GM12878 (cell line): ENCODE measurements around the gene IZUMO1. TPM values are rescaled to one million over a fixed set of nuclear protein-coding genes. Genes with fewer than 3 reads are reported as not detected.

Source experiments
- ATAC-seq: fragments of 200-7000 bp; cut with Tn5 transposase; 3 replicates; pipeline ENCODE4 v1.9.1; 2020; ENCODE audit warnings: mild to moderate bottlenecking, moderate library complexity
- BruUV-seq: library from RNA; stranded (reverse); fragments of 400-500 nt; replicated peaks from 2 replicates; lab custom pipeline; 2021; lab: Mats Ljungman, UMichigan
- CTCF ChIA-PET: fragments of 300-600 bp; sonication (Branson Sonifier 250); formaldehyde crosslinking; extraction: SDS; loops from one replicate; lab custom pipeline; 2021; ENCODE audit warnings: inconsistent platforms; lab: Yijun Ruan, JAX
- POLR2A ChIA-PET: fragments of 350-600 bp; formaldehyde crosslinking; extraction: SDS; loops from one replicate; lab custom pipeline; 2021; ENCODE audit warnings: inconsistent platforms; lab: Charles Lee
- RAD21 ChIA-PET: fragments of 300-600 bp; sonication (Branson Sonifier 250); formaldehyde crosslinking; loops from one replicate; lab custom pipeline; 2023; ENCODE audit warnings: antibody characterized with exemption; ENCODE audit not compliant: unreplicated experiment; lab: Charles Lee
- SMC1A ChIA-PET: fragments of 300-600 bp; sonication (Branson Sonifier 250); formaldehyde crosslinking; loops from one replicate; lab custom pipeline; 2023; ENCODE audit not compliant: unreplicated experiment, uncharacterized antibody; lab: Charles Lee
- DNase-seq: peaks from one replicate; pipeline ENCODE4 v3.0.0-alpha.2; 2011; ENCODE audit warnings: low read depth, low spot score
- FAIRE-seq: peaks from 3 replicates; lab custom pipeline; 2011; peaks lifted over from hg19 to GRCh38; lab: Jason Lieb, UNC
- H2AFZ ChIP-seq: 2 replicates; pipeline ENCODE4 v1.6.0; 2011; ENCODE audit warnings: low read depth, low read length, control low read depth; ENCODE audit not compliant: control insufficient read depth
- H3K27ac ChIP-seq: 2 replicates; pipeline ENCODE4 v1.5.1; 2011; ENCODE audit warnings: control low read depth; ENCODE audit not compliant: control insufficient read depth, insufficient read depth
- H3K27me3 ChIP-seq, 2 experiments: replicated peaks in 1 of 2; 2 replicates each; pipeline versions ENCODE4 v1.6.0 to v1.6.1; 2011; ENCODE audit warnings: low read length in 1 of 2; ENCODE audit not compliant: control insufficient read depth in 2 of 2, insufficient read depth in 2 of 2
- H3K36me3 ChIP-seq, 2 experiments: 2 replicates each; pipeline ENCODE4 v1.5.1; 2011; ENCODE audit warnings: low read length in 1 of 2; ENCODE audit not compliant: control insufficient read depth in 2 of 2, insufficient read depth in 2 of 2
- H3K4me1 ChIP-seq: 2 replicates; pipeline ENCODE4 v1.6.1; 2011; ENCODE audit warnings: mild to moderate bottlenecking, low read length, moderate library complexity, mixed read lengths; ENCODE audit not compliant: control insufficient read depth, insufficient read depth
- H3K4me2 ChIP-seq: 2 replicates; pipeline ENCODE4 v1.6.0; 2011; ENCODE audit warnings: control low read depth; ENCODE audit not compliant: control insufficient read depth, insufficient read depth
- H3K4me3 ChIP-seq: fragments of 200-600 bp; sonication (generic); 2 replicates; pipeline ENCODE4 v1.5.1; 2016
- H3K79me2 ChIP-seq: 2 replicates; pipeline ENCODE4 v1.6.0; 2011; ENCODE audit warnings: low read length; ENCODE audit not compliant: control insufficient read depth, insufficient read depth
- H3K9ac ChIP-seq: 2 replicates; pipeline ENCODE4 v1.8.0; 2011; ENCODE audit warnings: low read length, control low read depth, mixed read lengths; ENCODE audit not compliant: control insufficient read depth, insufficient read depth
- H3K9me3 ChIP-seq: replicated peaks from 3 replicates; pipeline ENCODE4 v1.5.1; 2011; ENCODE audit warnings: mild to moderate bottlenecking, low read length; ENCODE audit not compliant: control insufficient read depth, insufficient read depth
- H4K20me1 ChIP-seq: 2 replicates; pipeline ENCODE4 v1.6.0; 2011; ENCODE audit not compliant: control insufficient read depth, insufficient read depth
- BHLHE40 ChIP-seq, 2 experiments: fragments of 450-650 bp in 1 of 2; IDR thresholded peaks; 2 replicates each; pipeline ENCODE4 v1.6.1; 2011 to 2017; ENCODE audit warnings: low read depth in 2 of 2, borderline replicate concordance in 1 of 2, improper control_type of control experiment in 1 of 2, low read length in 1 of 2, mild to moderate bottlenecking in 1 of 2
- HDGF ChIP-seq: fragments of 450-650 bp; IDR thresholded peaks from 2 replicates; pipeline ENCODE4 v1.6.1; 2016; ENCODE audit warnings: antibody characterized with exemption
- IRF4 ChIP-seq: IDR thresholded peaks from 2 replicates; pipeline ENCODE4 v1.6.1; 2011; ENCODE audit warnings: low read depth, low read length
- KAT2A ChIP-seq: conservative IDR thresholded peaks from 2 replicates; pipeline ENCODE4 v1.6.1; 2011; ENCODE audit warnings: low read depth, low read length; ENCODE audit not compliant: control insufficient read depth
- LARP7 ChIP-seq: fragments of 450-650 bp; IDR thresholded peaks from 2 replicates; pipeline ENCODE4 v1.6.1; 2017; ENCODE audit warnings: mild to moderate bottlenecking
- NBN ChIP-seq: fragments of 450-650 bp; IDR thresholded peaks from 2 replicates; pipeline ENCODE4 v1.6.1; 2016
- NFYB ChIP-seq: IDR thresholded peaks from 2 replicates; pipeline ENCODE4 v1.6.1; 2011; ENCODE audit warnings: low read depth, mild to moderate bottlenecking, low read length, improper control_type of control experiment, moderate library complexity; ENCODE audit not compliant: insufficient read depth
- NR2C2 ChIP-seq: IDR thresholded peaks from 2 replicates; pipeline ENCODE4 v1.6.1; 2011; ENCODE audit warnings: borderline replicate concordance, low read depth; ENCODE audit not compliant: control insufficient read depth, insufficient read length
- NR2F1 ChIP-seq: fragments of 450-650 bp; conservative IDR thresholded peaks from 2 replicates; pipeline ENCODE4 v1.6.1; 2017; ENCODE audit warnings: mild to moderate bottlenecking
- NRF1 ChIP-seq: conservative IDR thresholded peaks from 2 replicates; pipeline ENCODE4 v1.6.1; 2011; ENCODE audit warnings: mild to moderate bottlenecking, low read depth, low read length, improper control_type of control experiment
- POLR2A ChIP-seq: IDR thresholded peaks from 2 replicates; pipeline ENCODE4 v1.6.1; 2011; ENCODE audit warnings: low read depth, mild to moderate bottlenecking, low read length
- POU2F2 ChIP-seq: IDR thresholded peaks from 3 replicates; pipeline ENCODE4 v1.6.1; 2011; ENCODE audit warnings: low read depth, mild to moderate bottlenecking, low read length, borderline replicate concordance
- RAD21 ChIP-seq: IDR thresholded peaks from 2 replicates; pipeline ENCODE4 v1.6.1; 2011; ENCODE audit warnings: mild to moderate bottlenecking, low read depth, low read length, moderate library complexity; ENCODE audit not compliant: insufficient read depth
- RAD51 ChIP-seq: fragments of 450-650 bp; IDR thresholded peaks from 2 replicates; pipeline ENCODE4 v1.6.1; 2016; ENCODE audit warnings: moderate library complexity, mild to moderate bottlenecking, inconsistent platforms
- RB1 ChIP-seq: fragments of 450-650 bp; formaldehyde crosslinking; IDR thresholded peaks from 2 replicates; pipeline ENCODE4 v1.6.1; 2017; ENCODE audit warnings: mild to moderate bottlenecking, borderline replicate concordance
- SIX5 ChIP-seq: IDR thresholded peaks from 2 replicates; pipeline ENCODE4 v1.6.1; 2011; ENCODE audit warnings: mild to moderate bottlenecking, low read depth, low read length, moderate library complexity; ENCODE audit not compliant: severe bottlenecking
- SMARCA5 ChIP-seq: fragments of 450-650 bp; IDR thresholded peaks from 2 replicates; pipeline ENCODE4 v1.6.1; 2017; ENCODE audit warnings: mild to moderate bottlenecking
- SREBF2 ChIP-seq: IDR thresholded peaks from 2 replicates; pipeline ENCODE4 v1.6.1; 2012; ENCODE audit warnings: mild to moderate bottlenecking, low read length
- TCF3 ChIP-seq: IDR thresholded peaks from 2 replicates; pipeline ENCODE4 v1.6.1; 2012; ENCODE audit warnings: low read depth, mild to moderate bottlenecking, low read length, borderline replicate concordance; ENCODE audit not compliant: insufficient read depth
- TCF7 ChIP-seq: IDR thresholded peaks from 2 replicates; pipeline ENCODE4 v1.6.1; 2014; ENCODE audit warnings: antibody characterized with exemption, borderline replicate concordance
- YBX1 ChIP-seq: fragments of 450-650 bp; IDR thresholded peaks from 2 replicates; pipeline ENCODE4 v1.6.1; 2016; ENCODE audit warnings: antibody characterized with exemption
- ZBED1 ChIP-seq: IDR thresholded peaks from 2 replicates; pipeline ENCODE4 v1.6.1; 2016; ENCODE audit warnings: borderline replicate concordance
- WGBS: methylation state at CpG from one replicate; pipeline ENCODE4 v1.1.6; 2016; ENCODE audit warnings: low lambda C conversion rate; ENCODE audit not compliant: insufficient replicate concordance, insufficient coverage; ENCODE audit errors: missing lambda C conversion rate; 5-methylcytosine and 5-hydroxymethylcytosine counted together
- in situ Hi-C: fragments of 300-500 bp; cut with MboI; formaldehyde crosslinking; loops from 9 replicates; pipeline ENCODE4 v1.14.3; 2018; ENCODE audit warnings: mixed read lengths
- intact Hi-C: fragments of 100-400 bp; cut with micrococcal nuclease; formaldehyde crosslinking; loops from one replicate; pipeline ENCODE4 v1.14.2; 2022; ENCODE audit not compliant: unreplicated experiment
- polyA plus RNA-seq, 11 experiments: library from polyadenylated mRNA; depleted of rRNA in 4 of 11; unstranded in 6 of 11; stranded (reverse) in 5 of 11; fragments of >200 nt; fragmentation: Nextera tagmentation in 4 of 11; fragmentation: Illumina TruSeq in 1 of 11; extraction: Ambion mirVana in 4 of 11; extraction: Trizol in 1 of 11; gene quantifications; 1 replicate in 1 of 11; 2 replicates in 10 of 11; pipeline versions ENCODE4 v1.2.1 to v1.2.3, GENCODE V29; 2011 to 2016; ENCODE audit warnings: inconsistent platforms in 2 of 11, missing spikeins in 2 of 11, low read depth in 1 of 11
- total RNA-seq, 4 experiments: library from RNA; depleted of rRNA in 3 of 4; stranded (reverse); fragments of >200 nt in 3 of 4; fragmentation: Illumina TruSeq in 1 of 4; extraction: Trizol in 1 of 4; gene quantifications; 2 replicates each; pipeline versions ENCODE4 v1.2.1 to v1.2.3, GENCODE V29; 2013 to 2021
- TF ChIP-seq, protein P1 (sequence below): fragments of 450-650 bp; IDR thresholded peaks from 2 replicates; pipeline ENCODE4 v1.6.1; 2017; ENCODE audit warnings: borderline replicate concordance
- TF ChIP-seq, protein P2 (sequence below): IDR thresholded peaks from 2 replicates; pipeline ENCODE4 v1.6.1; 2012; ENCODE audit warnings: low read depth, low read length, improper control_type of control experiment

Gene IZUMO1
- total and polyA plus RNA-seq, 10 of the 15 experiments (the other 5 are each of a cell fraction or from before 2014, with no cell fraction given) = not detected

DNA sequence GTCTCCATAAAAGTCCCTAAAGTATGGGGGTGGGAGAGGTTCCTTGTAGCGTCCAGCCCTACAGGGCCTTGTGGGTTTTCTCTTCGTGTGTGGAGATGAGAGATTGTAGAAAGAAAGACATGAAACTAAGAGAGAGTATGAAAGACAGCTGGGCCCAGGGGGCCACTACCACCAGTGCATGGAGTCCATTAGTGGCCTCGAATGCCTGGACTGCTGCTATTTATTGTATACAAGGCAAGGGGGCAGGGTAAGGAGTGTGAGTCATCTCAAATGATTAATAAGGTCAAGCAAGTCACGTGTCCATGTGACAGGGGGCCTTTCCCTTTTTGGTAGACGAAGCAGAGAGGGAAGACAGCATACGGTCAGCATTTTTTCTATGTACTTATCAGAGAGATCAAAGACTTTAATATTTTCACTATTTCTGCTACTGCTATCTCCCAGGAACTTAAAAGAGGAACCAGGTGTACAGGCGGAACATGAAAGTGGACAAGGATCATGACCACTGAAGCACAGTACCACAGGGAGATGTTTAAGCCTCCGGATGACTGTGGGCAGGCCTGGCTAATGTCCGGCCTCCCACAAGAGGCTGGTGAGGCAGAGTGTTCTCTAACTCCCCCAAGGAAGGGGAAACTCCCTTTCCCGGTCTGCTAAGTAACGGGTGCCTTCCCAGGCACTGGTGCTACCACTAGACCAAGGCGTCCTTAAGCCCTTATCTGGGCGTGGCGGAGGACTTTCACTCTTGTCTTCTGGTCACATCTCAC is 34.1 kb upstream of the IZUMO1 start:
- Histone ChIP-seq H3K27ac (no peak overlapping the region), H3K79me2 (no peaks in the 10 kb centered on the region), H3K4me3 (no peak overlapping the region), H3K9ac (no peak overlapping the region), H4K20me1 (no peaks in the 10 kb centered on the region), H2AFZ (peak overlapping the region; percentile 71), H3K27me3 (no peaks in the 10 kb centered on the region), H3K4me2 (no peak overlapping the region), H3K36me3 (no peaks in the 10 kb centered on the region), H3K4me1 (peaks cover 3% of the 10 kb centered on the region; the same call in 1 of the 2 replicates), H3K9me3 (no peaks in the 10 kb centered on the region)
- ATAC-seq (peak; percentile 71), DNase-seq (peak; percentile 54), FAIRE-seq (no peak)
- BruUV-seq = no TSS peak
- POLR2A ChIA-PET = interaction anchor here (0.5 to 1.8 kb wide), 3 partner anchors 15 to 110 kb away, joined by 3 to 4 read pairs (median 4); no protein-coding TSS in a partner anchor
- CTCF ChIA-PET = interaction anchor here (0.5 to 26.1 kb wide), 2 partner anchors 62 to 191 kb away, joined by 3 to 520 read pairs; partner anchors contain the start of gene HSD17B14
- in situ Hi-C loops = no loop called here
- RAD21 ChIA-PET = interaction anchor here (2.0 kb wide), 1 partner anchor 15 kb away, joined by 7 read pairs; no protein-coding TSS in a partner anchor
- 18% methylated on average over 14 of the region's 14 CpGs for WGBS
- intact Hi-C loops = loop anchor here (5.0 kb wide), 1 partner anchor 119 kb away; no protein-coding TSS in a partner anchor
- SMC1A ChIA-PET = interaction anchor here (0.7 to 1.4 kb wide), 4 partner anchors 12 to 140 kb away, joined by 3 to 4 read pairs (median 4); no protein-coding TSS in a partner anchor
- no peak for TF ChIP-seq NFYB
- no peak for TF ChIP-seq HDGF
- no peak for TF ChIP-seq TCF7
- no peak for TF ChIP-seq YBX1
- no peak for TF ChIP-seq SIX5
- no peak for TF ChIP-seq POLR2A
- peak; percentile 96 for TF ChIP-seq RAD51
- TF ChIP-seq LARP7 = no peak
- TF ChIP-seq NBN = no peak
- no peak for TF ChIP-seq IRF4
- TF ChIP-seq RB1 = no peak
- TF ChIP-seq NR2F1 = peak; percentile 69; the same call in 1 of the 2 replicates
- no peak for TF ChIP-seq NRF1
- TF ChIP-seq TCF3 = no peak
- no peak for TF ChIP-seq RAD21
- no peak for TF ChIP-seq SMARCA5
- TF ChIP-seq SREBF2 = no peak
- TF ChIP-seq BHLHE40 (IDR thresholded peaks at IDR 0.05; ENCODE audit: borderline replicate concordance in 1 of 2, low read depth in 2 of 2, low read length in 1 of 2) = peak; percentile 75 to 86
- TF ChIP-seq KAT2A = no peak
- TF ChIP-seq NR2C2 = no peak
- TF ChIP-seq, protein P1, sequence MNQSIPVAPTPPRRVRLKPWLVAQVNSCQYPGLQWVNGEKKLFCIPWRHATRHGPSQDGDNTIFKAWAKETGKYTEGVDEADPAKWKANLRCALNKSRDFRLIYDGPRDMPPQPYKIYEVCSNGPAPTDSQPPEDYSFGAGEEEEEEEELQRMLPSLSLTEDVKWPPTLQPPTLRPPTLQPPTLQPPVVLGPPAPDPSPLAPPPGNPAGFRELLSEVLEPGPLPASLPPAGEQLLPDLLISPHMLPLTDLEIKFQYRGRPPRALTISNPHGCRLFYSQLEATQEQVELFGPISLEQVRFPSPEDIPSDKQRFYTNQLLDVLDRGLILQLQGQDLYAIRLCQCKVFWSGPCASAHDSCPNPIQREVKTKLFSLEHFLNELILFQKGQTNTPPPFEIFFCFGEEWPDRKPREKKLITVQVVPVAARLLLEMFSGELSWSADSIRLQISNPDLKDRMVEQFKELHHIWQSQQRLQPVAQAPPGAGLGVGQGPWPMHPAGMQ = no peak
- TF ChIP-seq, protein P2, sequence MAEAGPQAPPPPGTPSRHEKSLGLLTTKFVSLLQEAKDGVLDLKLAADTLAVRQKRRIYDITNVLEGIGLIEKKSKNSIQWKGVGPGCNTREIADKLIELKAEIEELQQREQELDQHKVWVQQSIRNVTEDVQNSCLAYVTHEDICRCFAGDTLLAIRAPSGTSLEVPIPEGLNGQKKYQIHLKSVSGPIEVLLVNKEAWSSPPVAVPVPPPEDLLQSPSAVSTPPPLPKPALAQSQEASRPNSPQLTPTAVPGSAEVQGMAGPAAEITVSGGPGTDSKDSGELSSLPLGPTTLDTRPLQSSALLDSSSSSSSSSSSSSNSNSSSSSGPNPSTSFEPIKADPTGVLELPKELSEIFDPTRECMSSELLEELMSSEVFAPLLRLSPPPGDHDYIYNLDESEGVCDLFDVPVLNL = no peak
- TF ChIP-seq ZBED1 = no peak
- no peak for TF ChIP-seq POU2F2
